K562 (cell line): Measurements from ENCODE around the gene HIPK2. TPM values are rescaled to one million over a fixed set of nuclear protein-coding genes. Genes with fewer than 3 reads are reported as not detected.

Experiments
- BRD4 ChIP-seq: fragments of 200-600 bp; sonication (generic); IDR thresholded peaks from 2 replicates; pipeline ENCODE4 v1.6.1; 2017; ENCODE audit warnings: inconsistent platforms
- CHD7 ChIP-seq: fragments of 200-600 bp; sonication (generic); IDR thresholded peaks from one replicate; pipeline ENCODE4 v1.6.1; 2012; ENCODE audit warnings: mild to moderate bottlenecking, low read depth, low read length, inconsistent platforms
- HES1 ChIP-seq: fragments of 450-650 bp; IDR thresholded peaks from 2 replicates; pipeline ENCODE4 v1.6.1; 2016; ENCODE audit warnings: low read depth, mild to moderate bottlenecking, moderate library complexity
- SIRT6 ChIP-seq: IDR thresholded peaks from one replicate; pipeline ENCODE4 v1.6.1; 2012; ENCODE audit warnings: low read depth, mild to moderate bottlenecking, control low read depth, inconsistent platforms, low read length, moderate library complexity
- SOX6 ChIP-seq: fragments of 450-650 bp; IDR thresholded peaks from 2 replicates; pipeline ENCODE4 v1.6.1; 2014; ENCODE audit warnings: mild to moderate bottlenecking
- ZNF431 ChIP-seq: sonication (generic); formaldehyde crosslinking; IDR thresholded peaks from 2 replicates; pipeline ENCODE4 v1.8.0; 2022; ENCODE audit warnings: mild to moderate bottlenecking, missing genetic modification reagents
- polyA plus RNA-seq, 8 experiments: library from polyadenylated mRNA; depleted of rRNA in 4 of 8; stranded (reverse) in 5 of 8; unstranded in 3 of 8; fragments of >200 nt; fragmentation: Nextera tagmentation in 2 of 8; fragmentation: Illumina TruSeq in 1 of 8; extraction: Ambion mirVana in 2 of 8; extraction: Trizol in 1 of 8; gene quantifications; 2 replicates each; pipeline versions ENCODE4 v1.2.1 to v1.2.3, GENCODE V29; 2011 to 2014; ENCODE audit warnings: inconsistent platforms in 1 of 8, missing spikeins in 1 of 8
- total RNA-seq, 7 experiments: library from RNA; depleted of rRNA in 6 of 7; stranded (reverse); fragments of >200 nt in 6 of 7; fragmentation: Illumina TruSeq in 2 of 7; extraction: Trizol in 2 of 7; gene quantifications; 2 replicates each; pipeline versions ENCODE4 v1.2.1 to v1.2.3, GENCODE V29; 2011 to 2021; ENCODE audit warnings: low replicate concordance in 1 of 7

HIPK2 gene
- total and polyA plus RNA-seq, 9 of the 15 experiments (the other 6 are each of a cell fraction or from before 2014, with no cell fraction given), result 0.69 to 19.8 (median 5.1) TPM

- TF ChIP-seq HES1, result no peak
- no peak for TF ChIP-seq CHD7
- no peak for TF ChIP-seq ZNF431
- TF ChIP-seq BRD4, result no peak
- no peak for TF ChIP-seq SIRT6
- no peak for TF ChIP-seq SOX6
- TF ChIP-seq, all 486 proteins: peak for 0
Measured at GRCh38 chr7:139538881-139539635, 238.7 kb downstream of the HIPK2 start (continued).
